ENCODE results near the gene LIMCH1. TPM values are rescaled to one million over a fixed set of nuclear protein-coding genes. Genes with fewer than 3 reads are reported as not detected.
"Not testable (repeated sequence)": the region's sequence is repeated elsewhere in the genome, so short reads cannot be mapped to it uniquely, and the experiment has no call there.

The LIMCH1 gene, protein sequence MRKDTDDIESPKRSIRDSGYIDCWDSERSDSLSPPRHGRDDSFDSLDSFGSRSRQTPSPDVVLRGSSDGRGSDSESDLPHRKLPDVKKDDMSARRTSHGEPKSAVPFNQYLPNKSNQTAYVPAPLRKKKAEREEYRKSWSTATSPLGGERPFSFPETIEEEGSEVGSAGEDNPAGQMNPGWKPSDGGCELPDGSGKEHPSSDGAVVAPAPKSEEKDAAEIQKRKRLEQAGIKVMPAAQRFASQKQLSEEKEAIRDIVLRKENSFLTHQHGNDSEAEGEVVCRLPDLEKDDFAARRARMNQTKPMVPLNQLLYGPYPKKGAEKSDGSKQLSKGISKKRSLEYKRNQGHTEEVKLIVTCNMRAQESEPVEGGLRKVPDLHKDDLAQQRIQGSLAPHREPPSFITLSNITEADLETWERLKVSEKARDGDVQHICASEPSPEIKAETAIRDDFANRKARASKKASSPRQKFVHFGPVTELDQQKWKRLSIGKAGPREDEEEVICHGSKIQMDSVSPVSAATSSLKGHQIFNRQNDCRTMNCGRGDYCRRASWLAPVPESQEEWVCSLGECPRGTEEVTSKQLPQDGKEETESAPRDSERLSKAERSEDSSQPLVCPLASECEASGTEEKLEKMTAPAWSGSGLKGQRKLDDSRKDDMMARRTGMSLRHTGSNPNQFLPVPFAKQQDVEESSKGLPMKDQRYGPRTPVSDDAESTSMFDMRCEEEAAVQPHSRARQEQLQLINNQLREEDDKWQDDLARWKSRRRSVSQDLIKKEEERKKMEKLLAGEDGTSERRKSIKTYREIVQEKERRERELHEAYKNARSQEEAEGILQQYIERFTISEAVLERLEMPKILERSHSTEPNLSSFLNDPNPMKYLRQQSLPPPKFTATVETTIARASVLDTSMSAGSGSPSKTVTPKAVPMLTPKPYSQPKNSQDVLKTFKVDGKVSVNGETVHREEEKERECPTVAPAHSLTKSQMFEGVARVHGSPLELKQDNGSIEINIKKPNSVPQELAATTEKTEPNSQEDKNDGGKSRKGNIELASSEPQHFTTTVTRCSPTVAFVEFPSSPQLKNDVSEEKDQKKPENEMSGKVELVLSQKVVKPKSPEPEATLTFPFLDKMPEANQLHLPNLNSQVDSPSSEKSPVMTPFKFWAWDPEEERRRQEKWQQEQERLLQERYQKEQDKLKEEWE (N-terminal part only)
- 0.28 TPM for polyA plus RNA-seq (2012; ENCODE audit: missing spikeins)

DNA sequence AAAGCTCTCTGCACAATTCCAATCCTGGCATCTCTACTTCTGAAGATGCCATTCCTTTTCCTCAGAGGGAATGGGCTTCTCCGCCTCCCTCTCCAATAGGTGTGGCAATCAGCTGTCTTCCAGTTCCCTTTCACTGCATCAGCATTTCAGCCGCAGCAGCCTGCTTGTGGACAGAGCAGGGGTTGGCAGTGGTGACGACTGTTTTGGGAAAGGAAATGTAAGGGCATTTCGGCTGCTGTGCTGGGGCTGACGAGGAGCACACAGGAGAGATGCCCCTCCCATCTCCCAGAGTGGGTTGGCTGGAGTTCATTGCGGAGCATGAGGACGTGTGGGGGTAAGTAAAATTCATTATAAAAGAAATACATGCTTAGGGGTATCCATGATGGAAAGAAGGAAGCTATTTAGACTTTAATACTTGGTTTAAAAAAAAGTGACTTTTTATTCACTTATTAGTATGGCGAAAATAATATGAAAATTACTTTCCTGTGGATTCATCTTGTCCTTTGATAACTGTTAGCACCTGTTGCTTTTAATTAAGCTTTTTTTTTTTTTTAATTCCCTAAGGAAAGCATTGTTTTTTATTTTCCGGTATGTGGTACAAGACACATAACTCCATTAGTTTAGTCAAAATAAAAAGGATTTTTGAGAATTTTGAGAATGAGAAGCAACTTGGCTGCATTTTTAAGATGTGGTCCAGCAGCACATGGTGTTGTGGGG lies at the start of gene LIMCH1:
Gene LIMCH1, plus strand, starts transcription at position 141 of the 717 bp plus-strand sequence. CDS start 67,839 bp downstream, outside the sequence.
- DNase-seq (ENCODE audit: insufficient read length), result no peak
- FAIRE-seq, result no peak
- TF ChIP-seq TAF1 (IDR thresholded peaks at IDR 0.05; ENCODE audit: borderline replicate concordance, low read depth, low read length) (no peak), POLR2AphosphoS5 (IDR thresholded peaks at IDR 0.05; ENCODE audit: low read depth, low read length) (no peak), POLR2A (IDR thresholded peaks at IDR 0.05; ENCODE audit: low read depth, low read length) (no peak)

DNA sequence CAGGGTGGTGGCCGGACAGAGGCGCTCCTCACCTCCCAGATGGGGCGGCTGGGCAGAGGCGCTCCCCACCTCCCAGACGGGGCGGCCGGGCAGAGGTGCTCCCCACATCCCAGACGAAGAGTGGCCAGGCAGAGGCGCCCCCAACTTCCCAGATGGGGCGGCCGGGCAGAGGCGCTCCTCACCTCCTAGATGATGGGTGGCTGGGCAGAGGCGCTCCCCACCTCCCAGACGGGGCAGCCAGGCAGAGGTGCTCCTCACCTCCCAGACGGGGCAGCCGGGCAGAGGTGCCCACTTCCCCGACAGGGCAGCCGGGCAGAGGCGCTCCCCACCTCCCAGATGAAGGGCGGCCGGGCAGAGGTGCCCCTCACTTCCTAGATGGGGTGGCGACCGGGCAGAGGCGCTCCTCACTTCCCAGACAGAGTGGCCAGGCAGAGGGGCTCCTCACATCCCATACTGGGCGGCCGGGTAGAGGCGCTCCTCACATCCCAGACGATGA lies 46.8 kb upstream of the LIMCH1 start:
- not testable (repeated sequence) for FAIRE-seq; DNase-seq (ENCODE audit: insufficient read length)

DNA sequence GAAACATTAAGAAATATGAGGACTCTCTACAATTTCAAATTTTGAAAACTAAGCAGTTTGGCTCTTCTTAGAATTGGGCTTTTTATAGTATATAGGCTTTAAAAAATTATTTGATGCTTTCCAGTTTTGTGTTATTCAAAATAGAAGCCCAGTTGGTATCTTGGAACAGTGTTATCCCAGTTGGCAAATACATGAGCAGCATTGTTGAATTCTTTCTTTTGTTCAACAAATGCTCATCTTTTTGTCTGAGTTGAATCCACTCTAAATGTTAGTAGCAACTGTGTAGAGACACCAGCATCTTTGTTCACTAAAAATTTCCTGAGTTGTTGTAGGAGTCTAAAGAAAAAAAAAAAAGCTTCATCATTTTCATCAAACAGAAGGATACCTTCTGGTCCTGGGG lies 41.0 kb upstream of the LIMCH1 start:
- FAIRE-seq, result no peak

DNA sequence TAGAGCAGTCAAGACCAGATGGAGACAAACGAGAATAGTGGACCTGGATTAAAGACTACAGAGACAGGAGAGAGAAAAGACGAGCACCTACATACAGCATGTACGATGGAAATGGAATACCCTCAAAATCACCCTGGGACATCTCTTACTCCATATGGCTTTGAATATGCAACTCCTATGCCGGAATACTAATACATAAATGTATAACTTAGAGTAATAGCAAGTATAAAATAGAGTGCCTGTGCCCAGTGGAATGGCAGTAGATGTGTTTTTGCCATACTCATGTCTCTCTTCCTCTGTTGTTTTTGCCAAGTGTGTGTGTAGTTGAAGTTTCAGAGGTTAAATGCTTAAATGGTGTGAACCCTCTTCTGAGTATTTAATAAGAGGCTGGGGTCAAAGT lies 39.8 kb upstream of the LIMCH1 start:
- no peak for FAIRE-seq
- no peak for TF ChIP-seq POLR2A (IDR thresholded peaks at IDR 0.05; ENCODE audit: low read depth, low read length)
- no peak for TF ChIP-seq POLR2AphosphoS5 (IDR thresholded peaks at IDR 0.05; ENCODE audit: low read depth, low read length)
- no peak for TF ChIP-seq TAF1 (IDR thresholded peaks at IDR 0.05; ENCODE audit: borderline replicate concordance, low read depth, low read length)
- no peak for DNase-seq (ENCODE audit: insufficient read length)

More for the DNA sequence above, 41.0 kb upstream of the LIMCH1 start:
- no peak for DNase-seq (ENCODE audit: insufficient read length)
- no peak for TF ChIP-seq POLR2AphosphoS5 (IDR thresholded peaks at IDR 0.05; ENCODE audit: low read depth, low read length)
- no peak for TF ChIP-seq TAF1 (IDR thresholded peaks at IDR 0.05; ENCODE audit: borderline replicate concordance, low read depth, low read length)
- TF ChIP-seq POLR2A (IDR thresholded peaks at IDR 0.05; ENCODE audit: low read depth, low read length), result no peak

DNA sequence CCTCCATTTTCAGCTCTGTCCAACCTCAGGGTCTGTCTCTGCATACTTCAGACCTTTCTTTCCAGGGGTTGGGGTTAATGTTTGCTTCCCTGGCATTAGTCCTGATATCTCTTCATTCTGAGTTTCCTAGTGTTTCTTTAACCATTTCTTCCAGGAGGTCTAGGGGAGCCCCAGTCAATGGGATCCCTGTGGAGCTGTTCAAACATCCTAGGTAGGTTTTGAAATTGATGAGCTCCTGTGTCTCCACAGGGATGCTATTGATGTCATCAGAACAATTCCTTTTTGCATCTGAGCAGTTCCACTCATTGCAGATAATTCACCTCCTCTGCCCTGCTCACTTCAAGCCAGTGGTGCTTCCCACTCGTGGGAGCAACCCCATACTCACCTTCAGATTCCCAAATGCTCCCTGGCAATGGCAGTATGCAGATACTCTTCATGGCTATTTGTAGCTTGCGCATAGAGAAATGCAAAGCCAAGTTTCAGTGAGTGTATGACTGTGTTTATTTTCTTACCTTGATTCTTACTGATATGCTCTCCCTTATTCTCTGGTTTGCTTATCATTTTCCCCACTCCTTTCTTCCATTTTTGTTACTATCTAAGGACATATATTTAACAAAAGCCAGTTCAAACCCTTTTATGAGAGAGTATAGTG lies 33.7 kb upstream of the LIMCH1 start:
- no peak for TF ChIP-seq POLR2A (IDR thresholded peaks at IDR 0.05; ENCODE audit: low read depth, low read length)
- FAIRE-seq (no peak), DNase-seq (ENCODE audit: insufficient read length) (no peak)

DNA sequence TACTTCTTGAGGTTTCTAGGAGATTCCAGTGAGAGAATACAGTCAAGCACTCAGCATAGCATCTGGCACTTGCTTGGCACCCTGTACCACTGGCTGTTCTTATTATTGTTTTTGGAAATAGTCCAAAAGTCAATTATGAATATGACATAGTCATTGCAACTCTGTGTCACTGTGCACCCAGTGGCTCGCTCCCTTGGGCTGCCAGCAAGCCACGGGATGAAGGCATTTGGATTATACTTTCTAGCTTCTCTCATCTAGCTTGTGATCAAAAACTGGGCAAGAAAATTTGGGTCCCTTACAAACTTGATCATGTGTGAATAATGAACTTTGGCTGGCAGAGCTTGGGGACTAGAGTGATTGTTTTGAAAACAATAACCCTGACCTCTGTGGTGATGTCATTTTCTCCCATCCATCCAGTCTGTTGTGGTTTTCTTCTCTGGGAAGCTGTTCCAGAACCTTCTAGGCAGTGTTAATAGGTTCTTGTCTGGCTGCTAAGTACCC lies 32.7 kb upstream of the LIMCH1 start:
- FAIRE-seq, result no peak
- TF ChIP-seq POLR2AphosphoS5 (IDR thresholded peaks at IDR 0.05; ENCODE audit: low read depth, low read length), result no peak
- TF ChIP-seq TAF1 (IDR thresholded peaks at IDR 0.05; ENCODE audit: borderline replicate concordance, low read depth, low read length), result no peak
- no peak for TF ChIP-seq POLR2A (IDR thresholded peaks at IDR 0.05; ENCODE audit: low read depth, low read length)
- no peak for DNase-seq (ENCODE audit: insufficient read length)

DNA sequence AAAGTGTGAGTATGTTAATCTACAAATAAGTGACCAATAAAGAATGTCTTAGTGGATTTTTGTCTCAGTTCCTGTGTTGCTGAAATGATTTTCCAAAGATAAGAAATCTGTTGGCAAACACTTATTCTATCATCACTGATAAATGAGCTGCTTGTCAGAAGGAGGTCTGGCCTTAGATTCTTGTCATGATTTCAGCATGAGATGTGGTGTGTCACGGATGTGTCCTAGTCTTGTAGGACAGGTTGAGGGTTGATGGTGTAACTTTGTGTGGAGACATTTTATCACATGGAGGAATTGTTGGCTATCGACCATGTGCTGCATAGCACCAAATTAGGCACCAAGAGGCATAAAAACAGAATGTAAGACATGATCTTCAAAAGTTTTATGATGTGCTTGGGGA lies 31.8 kb upstream of the LIMCH1 start:
- FAIRE-seq, result no peak
- TF ChIP-seq POLR2AphosphoS5 (IDR thresholded peaks at IDR 0.05; ENCODE audit: low read depth, low read length) (no peak), POLR2A (IDR thresholded peaks at IDR 0.05; ENCODE audit: low read depth, low read length) (no peak), TAF1 (IDR thresholded peaks at IDR 0.05; ENCODE audit: borderline replicate concordance, low read depth, low read length) (no peak)
- DNase-seq (ENCODE audit: insufficient read length), result no peak

DNA sequence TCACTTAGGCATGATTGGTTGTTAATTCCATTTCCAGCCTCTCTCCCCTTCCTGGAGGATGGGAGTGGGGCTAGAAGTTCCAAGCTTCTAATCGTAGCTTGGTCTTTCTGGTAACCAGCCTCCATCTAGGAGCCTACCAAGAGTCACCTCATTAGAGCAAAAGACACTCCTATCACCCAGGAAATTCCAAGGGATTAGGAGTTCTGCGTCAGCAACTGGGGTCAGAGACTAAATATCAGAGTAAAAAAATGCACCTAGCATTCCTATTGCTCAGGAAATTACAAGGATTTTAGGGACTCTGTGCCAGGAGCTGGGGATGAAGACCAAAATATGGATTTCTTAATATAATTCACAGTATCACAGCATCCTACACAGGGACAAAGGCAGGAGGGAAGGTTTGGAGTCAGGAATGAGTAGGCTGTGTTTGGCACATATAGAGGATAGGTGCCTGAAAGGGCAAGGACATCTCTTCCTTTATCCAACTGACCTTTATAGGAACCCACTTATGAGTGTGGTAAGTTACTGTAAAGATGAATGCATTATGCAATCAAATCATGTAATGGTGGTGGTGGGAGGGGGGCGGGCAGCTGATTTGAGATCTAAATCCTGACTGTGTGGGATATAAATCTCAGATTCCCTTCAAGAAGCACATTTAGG lies 30.5 kb upstream of the LIMCH1 start:
- no peak for TF ChIP-seq POLR2AphosphoS5 (IDR thresholded peaks at IDR 0.05; ENCODE audit: low read depth, low read length)
- TF ChIP-seq TAF1 (IDR thresholded peaks at IDR 0.05; ENCODE audit: borderline replicate concordance, low read depth, low read length), result no peak
- no peak for TF ChIP-seq POLR2A (IDR thresholded peaks at IDR 0.05; ENCODE audit: low read depth, low read length)
- FAIRE-seq, result no peak

DNA sequence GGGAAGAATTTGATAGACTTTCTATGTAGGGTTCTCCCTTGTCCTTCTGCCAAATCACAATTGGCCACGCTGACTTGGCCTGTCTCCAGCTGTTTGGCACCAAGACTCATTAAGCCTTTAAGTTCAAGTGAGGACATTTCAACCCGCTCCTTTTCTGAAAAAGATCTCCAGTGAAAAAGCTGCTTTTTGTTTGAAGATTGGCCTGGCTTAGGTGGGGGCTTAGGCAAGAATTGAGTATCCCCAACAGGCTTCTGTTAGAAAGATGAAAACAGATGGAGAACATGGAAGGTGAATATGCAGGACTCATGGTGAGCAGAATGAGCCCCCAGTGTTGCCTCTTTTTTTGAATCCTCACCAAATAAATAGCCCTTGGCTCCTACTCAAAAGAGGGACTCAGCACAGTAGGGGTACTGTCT lies 28.5 kb upstream of the LIMCH1 start:
- TF ChIP-seq TAF1 (IDR thresholded peaks at IDR 0.05; ENCODE audit: borderline replicate concordance, low read depth, low read length) (no peak), POLR2AphosphoS5 (IDR thresholded peaks at IDR 0.05; ENCODE audit: low read depth, low read length) (no peak), POLR2A (IDR thresholded peaks at IDR 0.05; ENCODE audit: low read depth, low read length) (no peak)
- DNase-seq (ENCODE audit: insufficient read length), result no peak
- FAIRE-seq, result no peak

More for the DNA sequence above, 30.5 kb upstream of the LIMCH1 start:
- no peak for DNase-seq (ENCODE audit: insufficient read length)

DNA sequence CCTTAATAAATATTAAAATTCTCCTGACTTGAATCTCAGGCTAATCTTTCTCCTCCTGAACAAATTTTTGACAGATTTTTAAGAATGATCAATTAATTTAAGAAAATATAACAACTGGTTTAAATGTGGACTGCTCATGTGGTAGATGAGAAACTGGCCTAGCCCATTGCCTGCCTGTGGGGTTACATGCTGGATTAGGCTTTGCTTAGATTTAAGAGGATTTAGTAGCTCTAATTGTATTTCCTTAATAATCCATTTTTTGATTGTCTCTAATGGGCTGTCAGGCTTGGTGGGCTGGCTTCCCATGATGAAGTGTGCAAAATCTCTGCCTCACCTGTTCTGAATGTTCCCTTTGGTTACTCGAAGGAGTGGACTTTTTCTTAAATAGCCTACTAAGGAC lies 27.8 kb upstream of the LIMCH1 start:
- FAIRE-seq, result no peak
- TF ChIP-seq TAF1 (IDR thresholded peaks at IDR 0.05; ENCODE audit: borderline replicate concordance, low read depth, low read length), result no peak
- no peak for TF ChIP-seq POLR2A (IDR thresholded peaks at IDR 0.05; ENCODE audit: low read depth, low read length)
- no peak for TF ChIP-seq POLR2AphosphoS5 (IDR thresholded peaks at IDR 0.05; ENCODE audit: low read depth, low read length)
- DNase-seq (ENCODE audit: insufficient read length), result no peak
